Epithelial cell of esophagus (primary cell): ENCODE results near the gene SLC25A34.
A peak's percentile ranks its signal among the peaks of the same experiment; 100 is the strongest.

Experiments used
- DNase-seq: peaks from one replicate; pipeline ENCODE4 v3.0.0; 2010; ENCODE audit warnings: low read depth
- H3K4me3 ChIP-seq: 2 replicates; pipeline ENCODE4 v1.5.1; 2011; ENCODE audit warnings: mild to moderate bottlenecking, low read length, control low read depth
- CTCF ChIP-seq: IDR thresholded peaks from 2 replicates; pipeline ENCODE4 v1.5.1; 2011; ENCODE audit warnings: low read depth, mild to moderate bottlenecking, low read length, control low read depth, inconsistent platforms; ENCODE audit not compliant: insufficient read depth; ENCODE audit errors: missing control alignments

SLC25A34 gene

GRCh38 chr1:15771836-15772515 is 35.9 kb downstream of the SLC25A34 start:
- DNase-seq: no peak
- no peak overlapping the region for H3K4me3 ChIP-seq
- TF ChIP-seq CTCF: no peak

GRCh38 chr1:15775706-15776105 is 39.6 kb downstream of the SLC25A34 start:
- H3K4me3 ChIP-seq: no peak overlapping the region
- no peak for TF ChIP-seq CTCF
- DNase-seq: no peak

- no peak for DNase-seq
- no peak overlapping the region for H3K4me3 ChIP-seq
- TF ChIP-seq CTCF: no peak
Measured at GRCh38 chr1:15777909-15778707, 42.0 kb downstream of the SLC25A34 start.

- no peak for DNase-seq
- TF ChIP-seq CTCF: no peak
- no peak overlapping the region for H3K4me3 ChIP-seq
Measured at GRCh38 chr1:15785683-15786082, 49.6 kb downstream of the SLC25A34 start.

GRCh38 chr1:15786581-15786980 is 50.5 kb downstream of the SLC25A34 start:
- DNase-seq: peak; percentile 48
- H3K4me3 ChIP-seq: no peak overlapping the region
- TF ChIP-seq CTCF: no peak

- peak; percentile 93 for DNase-seq
- TF ChIP-seq CTCF: no peak
- H3K4me3 ChIP-seq: no peak overlapping the region
Measured at GRCh38 chr1:15788624-15789301, 52.7 kb downstream of the SLC25A34 start.
